B cell (primary cell): ENCODE results near the gene CASR.

Experiments
- EZH2 ChIP-seq: IDR thresholded peaks from 2 replicates; pipeline ENCODE4 v1.6.1; 2012; ENCODE audit warnings: borderline replicate concordance, low read depth, mild to moderate bottlenecking, moderate library complexity, low read length; ENCODE audit not compliant: insufficient read depth, poor library complexity, severe bottlenecking
- TF ChIP-seq, protein P1 (sequence below): fragments of 200-600 bp; IDR thresholded peaks from one replicate; pipeline ENCODE4 v1.8.0; 2022; ENCODE audit warnings: antibody characterized with exemption, mild to moderate bottlenecking

GRCh38 chr3:122190525-122190924 is 7.1 kb downstream of the CASR start:
- TF ChIP-seq EZH2: no peak
- TF ChIP-seq, protein P1, sequence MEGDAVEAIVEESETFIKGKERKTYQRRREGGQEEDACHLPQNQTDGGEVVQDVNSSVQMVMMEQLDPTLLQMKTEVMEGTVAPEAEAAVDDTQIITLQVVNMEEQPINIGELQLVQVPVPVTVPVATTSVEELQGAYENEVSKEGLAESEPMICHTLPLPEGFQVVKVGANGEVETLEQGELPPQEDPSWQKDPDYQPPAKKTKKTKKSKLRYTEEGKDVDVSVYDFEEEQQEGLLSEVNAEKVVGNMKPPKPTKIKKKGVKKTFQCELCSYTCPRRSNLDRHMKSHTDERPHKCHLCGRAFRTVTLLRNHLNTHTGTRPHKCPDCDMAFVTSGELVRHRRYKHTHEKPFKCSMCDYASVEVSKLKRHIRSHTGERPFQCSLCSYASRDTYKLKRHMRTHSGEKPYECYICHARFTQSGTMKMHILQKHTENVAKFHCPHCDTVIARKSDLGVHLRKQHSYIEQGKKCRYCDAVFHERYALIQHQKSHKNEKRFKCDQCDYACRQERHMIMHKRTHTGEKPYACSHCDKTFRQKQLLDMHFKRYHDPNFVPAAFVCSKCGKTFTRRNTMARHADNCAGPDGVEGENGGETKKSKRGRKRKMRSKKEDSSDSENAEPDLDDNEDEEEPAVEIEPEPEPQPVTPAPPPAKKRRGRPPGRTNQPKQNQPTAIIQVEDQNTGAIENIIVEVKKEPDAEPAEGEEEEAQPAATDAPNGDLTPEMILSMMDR: no peak
